Endothelial cell of umbilical vein (primary cell): ENCODE measurements around the gene ZNF483. TPM values are rescaled to one million over a fixed set of nuclear protein-coding genes. Genes with fewer than 3 reads are reported as not detected.

Experiments used
- BruUV-seq: library from RNA; stranded (reverse); fragments of 400-500 nt; replicated peaks from 2 replicates; lab custom pipeline; 2021; lab: Mats Ljungman, UMichigan
- CTCF ChIA-PET: fragments of 300-600, 350-600 bp; sonication (Branson Sonifier 250); formaldehyde crosslinking; loops from one replicate; lab custom pipeline; 2021; ENCODE audit warnings: antibody characterized with exemption, inconsistent platforms; lab: Charles Lee
- POLR2A ChIA-PET: fragments of 300-600, 350-600 bp; sonication (Branson Sonifier 250); formaldehyde crosslinking; loops from one replicate; lab custom pipeline; 2021; ENCODE audit warnings: antibody characterized with exemption, inconsistent platforms; lab: Charles Lee
- DNase-seq: peaks from one replicate; pipeline ENCODE4 v3.0.0-alpha.2; 2011; ENCODE audit warnings: low read depth, low spot score
- FAIRE-seq: peaks from 2 replicates; lab custom pipeline; 2011; peaks lifted over from hg19 to GRCh38; lab: Jason Lieb, UNC
- H2AFZ ChIP-seq: 2 replicates; pipeline ENCODE4 v1.6.0; 2012; ENCODE audit warnings: low read depth, low read length, control low read depth, inconsistent platforms
- H3K27ac ChIP-seq: 2 replicates; pipeline ENCODE4 v1.5.1; 2011; ENCODE audit warnings: low read depth, mild to moderate bottlenecking, control low read depth, low read length, moderate library complexity; ENCODE audit not compliant: insufficient read depth
- H3K27me3 ChIP-seq, 2 experiments: 2 replicates each; pipeline versions ENCODE4 v1.6.0 to v1.6.1; 2011; ENCODE audit warnings: low read length in 2 of 2, mixed read lengths in 1 of 2; ENCODE audit not compliant: control insufficient read depth in 2 of 2, insufficient read depth in 2 of 2
- H3K36me3 ChIP-seq, 2 experiments: 2 replicates in 1 of 2; 3 replicates in 1 of 2; pipeline ENCODE4 v1.5.1; 2011; ENCODE audit warnings: low read length in 2 of 2, mild to moderate bottlenecking in 1 of 2, moderate library complexity in 1 of 2; ENCODE audit not compliant: control insufficient read depth in 2 of 2, insufficient read depth in 2 of 2; ENCODE audit errors: extremely low read depth in 1 of 2
- H3K4me1 ChIP-seq: 3 replicates; pipeline ENCODE4 v1.5.1; 2011; ENCODE audit warnings: mild to moderate bottlenecking, low read length; ENCODE audit not compliant: control insufficient read depth, insufficient read depth; ENCODE audit errors: extremely low read depth
- H3K4me2 ChIP-seq: 2 replicates; pipeline ENCODE4 v1.6.1; 2011; ENCODE audit warnings: low read length, control low read depth, mixed read lengths; ENCODE audit not compliant: insufficient read depth
- H3K4me3 ChIP-seq, 3 experiments: fragments of 200-600 bp in 1 of 3; sonication (generic), shearing (Covaris generic) in 1 of 3; replicated peaks in 1 of 3; 2 replicates each; pipeline ENCODE4 v1.5.1; 2011 to 2016; ENCODE audit warnings: control low read depth in 3 of 3, low read length in 3 of 3, mild to moderate bottlenecking in 2 of 3, inconsistent platforms in 1 of 3, low read depth in 1 of 3, moderate library complexity in 1 of 3; ENCODE audit not compliant: insufficient read depth in 1 of 3
- H3K79me2 ChIP-seq: 2 replicates; pipeline ENCODE4 v1.6.0; 2012; ENCODE audit warnings: low read length, inconsistent platforms; ENCODE audit not compliant: control insufficient read depth, insufficient read depth
- H3K9ac ChIP-seq: replicated peaks from 2 replicates; pipeline ENCODE3; 2011; ENCODE audit warnings: low read length, control low read depth; ENCODE audit not compliant: insufficient read depth; ENCODE audit errors: extremely low read depth
- H3K9me1 ChIP-seq: replicated peaks from 3 replicates; pipeline ENCODE4 v1.6.0; 2011; ENCODE audit warnings: mild to moderate bottlenecking, low read length; ENCODE audit not compliant: control insufficient read depth, insufficient read depth; ENCODE audit errors: extremely low read depth
- H3K9me3 ChIP-seq: replicated peaks from 2 replicates; pipeline ENCODE4 v1.5.1; 2012; ENCODE audit warnings: low read length, inconsistent platforms; ENCODE audit not compliant: control insufficient read depth, insufficient read depth
- H4K20me1 ChIP-seq: replicated peaks from 2 replicates; pipeline ENCODE3; 2011; ENCODE audit warnings: mild to moderate bottlenecking, low read length; ENCODE audit not compliant: control insufficient read depth, insufficient read depth; ENCODE audit errors: extremely low read depth
- EZH2 ChIP-seq: IDR thresholded peaks from 2 replicates; pipeline ENCODE4 v1.6.1; 2012; ENCODE audit warnings: borderline replicate concordance, low read depth, mild to moderate bottlenecking, moderate library complexity, low read length, inconsistent platforms; ENCODE audit not compliant: severe bottlenecking
- FOS ChIP-seq: IDR thresholded peaks from 2 replicates; pipeline ENCODE4 v1.6.1; 2011; ENCODE audit warnings: mild to moderate bottlenecking, low read length, moderate library complexity, borderline replicate concordance; ENCODE audit not compliant: insufficient read depth
- GATA2 ChIP-seq: IDR thresholded peaks from 2 replicates; pipeline ENCODE4 v1.7.0; 2011; ENCODE audit warnings: low read depth, mild to moderate bottlenecking, moderate library complexity, mixed read lengths, low read length; ENCODE audit not compliant: insufficient read length, insufficient read depth
- JUN ChIP-seq: IDR thresholded peaks from 2 replicates; pipeline ENCODE4 v1.6.1; 2011; ENCODE audit warnings: borderline replicate concordance, low read depth; ENCODE audit not compliant: insufficient read length, insufficient read depth
- MAX ChIP-seq: IDR thresholded peaks from 2 replicates; pipeline ENCODE4 v1.6.1; 2011; ENCODE audit not compliant: insufficient read depth, insufficient read length
- POLR2A ChIP-seq: IDR thresholded peaks from 2 replicates; pipeline ENCODE4 v1.6.1; 2012; ENCODE audit warnings: low read depth, mild to moderate bottlenecking, control low read depth, low read length
- POLR2AphosphoS5 ChIP-seq: IDR thresholded peaks from 2 replicates; pipeline ENCODE4 v1.6.1; 2012; ENCODE audit warnings: low read depth, mild to moderate bottlenecking, control low read depth, low read length, moderate library complexity; ENCODE audit not compliant: insufficient read depth
- dilution Hi-C: fragments of 300-500 bp; cut with MboI; formaldehyde crosslinking; loops from one replicate; pipeline ENCODE4 v1.15.0; 2019; ENCODE audit warnings: low sequenced_read_pairs; ENCODE audit not compliant: extremely low pct_ligation_motif_present
- intact Hi-C: fragments of 100-400 bp; cut with micrococcal nuclease; formaldehyde crosslinking; loops from one replicate; pipeline ENCODE4 v1.10.0; 2022
- polyA plus RNA-seq, 4 experiments: library from polyadenylated mRNA; depleted of rRNA in 3 of 4; stranded (reverse) in 3 of 4; unstranded in 1 of 4; fragments of >200 nt; gene quantifications; 2 replicates each; pipeline versions ENCODE4 v1.2.1 to v1.2.3, GENCODE V29; 2011 to 2012; ENCODE audit warnings: missing spikeins in 1 of 4
- total RNA-seq: library from RNA; stranded (reverse); gene quantifications from 2 replicates; pipeline ENCODE4 v1.2.3, GENCODE V29; 2021

ZNF483 gene
- total and polyA plus RNA-seq, 2 donors (not counting 3 experiments of a cell fraction or from before 2014, with no cell fraction given): 0.23 to 2.0 TPM

DNA sequence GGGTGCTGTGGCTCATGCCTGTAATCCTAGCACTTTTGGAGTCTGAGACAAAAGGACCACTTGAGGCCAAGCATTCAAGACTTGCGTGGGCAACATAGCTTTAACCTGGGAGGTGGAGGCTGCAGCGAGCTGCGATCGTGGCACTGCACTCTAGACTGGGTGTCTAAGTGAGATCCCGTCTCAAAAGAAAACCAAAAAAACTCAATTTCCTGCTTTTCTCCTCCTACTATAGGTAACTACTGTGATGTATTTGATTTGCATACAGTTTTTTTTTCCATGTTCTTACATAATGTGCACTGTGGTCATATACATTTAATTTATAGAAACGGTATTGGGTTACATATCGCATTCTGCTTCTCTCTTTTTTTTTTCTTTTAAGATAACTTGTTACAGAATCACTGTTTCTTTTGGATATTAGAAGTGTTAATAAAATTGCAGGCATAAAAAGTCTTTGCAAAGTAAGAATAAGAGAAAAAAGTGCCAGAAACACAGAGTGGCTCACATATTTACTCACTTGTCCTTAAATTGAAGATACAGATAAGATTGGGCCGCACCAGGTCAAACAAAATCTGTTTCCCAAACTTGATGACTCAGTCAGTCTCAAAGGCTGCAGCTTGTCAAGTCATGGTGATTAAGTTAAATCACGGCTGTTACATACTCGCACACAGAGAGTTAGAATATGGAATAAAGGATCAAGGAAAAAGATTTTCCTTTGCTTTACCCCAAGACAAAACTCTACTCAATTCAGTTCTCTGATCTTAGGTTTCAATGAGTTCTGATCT, 76.4 kb downstream of the ZNF483 start:
- Histone ChIP-seq H3K9ac (peak overlapping the region; percentile 39), H2AFZ (no peak overlapping the region), H3K9me3 (no peaks in the 10 kb centered on the region), H3K4me1 (peaks cover 36% of the 10 kb centered on the region), H3K36me3 (peaks cover 0 to 2% of the 10 kb centered on the region in 2 experiments), H3K79me2 (peaks cover 13% of the 10 kb centered on the region), H3K9me1 (no peaks in the 10 kb centered on the region), H4K20me1 (no peaks in the 10 kb centered on the region), H3K4me2 (peak overlapping the region; percentile 15), H3K27ac (peak overlapping the region; percentile 77), H3K4me3 (no peak overlapping the region), H3K27me3 (no peaks in the 10 kb centered on the region)
- CTCF ChIA-PET: interaction anchor here (3.3 kb wide), 1 partner anchor 20 kb away, joined by 30 read pairs; no protein-coding TSS in a partner anchor
- FAIRE-seq (peak; percentile 87), DNase-seq (peak; percentile 97)
- TF ChIP-seq MAX: no peak
- peak; percentile 93 for TF ChIP-seq GATA2
- TF ChIP-seq FOS: peak; percentile 84
- no peak for TF ChIP-seq EZH2
- TF ChIP-seq JUN: peak; percentile 91
- TF ChIP-seq POLR2A: peak; percentile 66
- TF ChIP-seq POLR2AphosphoS5: peak; percentile 84
- POLR2A ChIA-PET: no interaction called here
- no TSS peak for BruUV-seq
- intact Hi-C loops (no loop called here), dilution Hi-C loops (no loop called here)
